Measurements from ENCODE around the gene BACE1.

GRCh38 chr11:117278347-117278746, 37.7 kb downstream of the BACE1 start:
- no peak for TF ChIP-seq CTCF (IDR thresholded peaks at IDR 0.05)
- TF ChIP-seq POLR2A (IDR thresholded peaks at IDR 0.05) = no peak

All from uterus (tissue), 2 donors.